ENCODE measurements around the gene GATC.

The GATC gene

DNA sequence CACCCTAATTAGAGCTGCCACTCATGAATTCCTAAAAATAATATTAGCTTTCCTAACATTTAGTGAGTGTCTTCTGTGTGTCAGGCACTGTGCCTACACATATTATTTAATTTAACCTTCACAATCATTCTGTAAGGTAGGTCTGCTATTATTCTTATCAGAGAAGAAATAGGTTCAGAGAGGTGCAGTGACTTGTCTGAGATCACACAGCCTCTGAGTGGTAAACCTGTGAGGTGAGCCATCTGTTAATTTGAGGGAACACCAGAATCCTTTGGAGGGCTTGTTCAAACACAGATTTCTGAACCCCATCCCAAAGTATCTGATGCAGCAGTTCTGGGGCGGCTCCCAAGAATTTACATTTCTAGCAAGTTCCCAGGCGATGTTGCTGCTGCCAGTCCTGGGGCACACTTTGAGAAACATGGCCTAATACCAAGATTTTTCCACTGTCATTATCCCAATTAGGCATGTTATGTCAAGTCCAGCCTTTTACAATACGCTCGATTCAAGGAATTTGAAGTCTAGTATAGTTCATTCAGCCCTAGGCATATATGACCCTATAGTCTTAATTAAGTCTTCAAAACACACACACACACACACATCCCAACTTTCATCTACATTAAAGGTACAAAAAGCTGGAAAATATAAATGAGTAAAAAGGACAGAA lies 28.2 kb upstream of the GATC start:
- TF ChIP-seq CTCF (IDR thresholded peaks at IDR 0.05; ENCODE audit: low read depth, low read length): no peak
- no peak for DNase-seq (ENCODE audit: extremely low read depth, low read depth)

DNA sequence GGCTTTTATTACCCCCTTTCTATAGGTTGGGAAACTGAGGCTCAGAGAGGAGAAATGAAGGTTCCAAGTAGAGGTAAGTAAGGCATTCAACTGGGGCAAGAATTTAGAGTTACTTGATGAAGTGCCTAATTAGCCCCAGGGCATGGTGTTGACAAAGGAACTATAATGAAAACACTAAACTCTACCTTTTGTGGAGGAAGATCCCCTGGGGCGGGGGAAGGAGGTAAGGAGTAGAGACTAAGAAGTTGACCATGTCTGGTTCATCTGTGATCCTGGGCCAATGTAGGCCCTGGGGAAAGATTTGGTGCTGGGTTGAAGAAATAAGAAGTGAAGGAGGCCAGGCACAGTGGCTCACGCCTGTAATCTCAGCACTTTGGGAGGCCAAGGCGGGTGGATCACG lies 24.5 kb upstream of the GATC start:
- no peak for DNase-seq (ENCODE audit: extremely low read depth, low read depth)
- no peak for TF ChIP-seq CTCF (IDR thresholded peaks at IDR 0.05; ENCODE audit: low read depth, low read length)

DNA sequence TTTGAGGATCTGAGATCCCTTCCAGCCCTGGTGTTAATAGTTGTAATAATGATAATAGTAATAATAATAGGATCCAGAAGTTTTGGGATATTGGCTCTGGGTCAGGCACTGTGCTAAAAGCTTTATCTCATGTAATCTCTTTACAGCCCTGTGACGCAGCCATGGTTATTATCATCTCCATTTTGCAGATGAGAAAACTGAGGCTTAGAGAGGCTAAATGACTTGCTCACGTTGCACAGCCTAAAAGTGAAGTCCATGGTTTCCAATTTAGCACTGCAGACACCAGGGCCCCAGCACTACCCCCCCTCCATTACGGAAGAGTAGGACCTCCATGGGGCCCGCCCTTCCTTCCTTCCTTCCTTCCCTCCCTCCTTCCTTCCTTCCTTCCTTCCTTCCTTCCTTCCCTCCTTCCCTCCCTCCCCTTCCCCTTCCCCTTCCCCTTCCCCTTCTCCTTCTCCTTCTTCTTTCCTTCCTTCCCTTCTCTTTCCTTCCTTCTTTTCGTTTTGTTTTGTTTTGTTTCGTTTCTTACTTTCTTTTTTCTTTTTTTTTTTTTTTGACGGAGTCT lies 23.3 kb upstream of the GATC start:
- TF ChIP-seq CTCF (IDR thresholded peaks at IDR 0.05; ENCODE audit: low read depth, low read length): no peak
- DNase-seq (ENCODE audit: extremely low read depth, low read depth): no peak

GRCh38 chr12:120425797-120426196 lies 20.4 kb upstream of the GATC start:
- DNase-seq (ENCODE audit: extremely low read depth, low read depth): no peak
- no peak for TF ChIP-seq CTCF (IDR thresholded peaks at IDR 0.05; ENCODE audit: low read depth, low read length)

GRCh38 chr12:120428597-120429229 lies 17.5 kb upstream of the GATC start:
- no peak for DNase-seq (ENCODE audit: extremely low read depth, low read depth)
- TF ChIP-seq CTCF (IDR thresholded peaks at IDR 0.05; ENCODE audit: low read depth, low read length): no peak

DNA sequence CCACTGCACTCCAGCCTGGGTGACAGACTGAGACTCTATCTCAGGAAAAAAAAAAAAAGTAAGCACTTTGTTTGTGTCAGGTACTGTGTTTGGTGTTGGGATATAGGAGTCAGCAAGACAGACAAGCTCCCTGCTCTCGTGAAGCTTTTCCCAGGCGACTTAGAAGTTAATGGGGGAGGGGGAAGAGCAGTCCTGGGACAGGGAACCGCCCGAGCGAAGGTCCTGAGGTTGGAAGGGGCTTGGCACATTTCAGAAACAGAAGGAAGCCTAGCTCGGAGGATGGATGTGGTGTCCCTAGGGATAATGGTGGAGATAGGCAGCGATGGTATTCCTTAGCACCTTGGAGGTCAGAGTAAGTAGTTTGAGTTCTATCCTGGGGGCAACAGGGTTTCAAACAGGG lies 16.9 kb upstream of the GATC start:
- no peak for DNase-seq (ENCODE audit: extremely low read depth, low read depth)
- TF ChIP-seq CTCF (IDR thresholded peaks at IDR 0.05; ENCODE audit: low read depth, low read length): no peak

DNA sequence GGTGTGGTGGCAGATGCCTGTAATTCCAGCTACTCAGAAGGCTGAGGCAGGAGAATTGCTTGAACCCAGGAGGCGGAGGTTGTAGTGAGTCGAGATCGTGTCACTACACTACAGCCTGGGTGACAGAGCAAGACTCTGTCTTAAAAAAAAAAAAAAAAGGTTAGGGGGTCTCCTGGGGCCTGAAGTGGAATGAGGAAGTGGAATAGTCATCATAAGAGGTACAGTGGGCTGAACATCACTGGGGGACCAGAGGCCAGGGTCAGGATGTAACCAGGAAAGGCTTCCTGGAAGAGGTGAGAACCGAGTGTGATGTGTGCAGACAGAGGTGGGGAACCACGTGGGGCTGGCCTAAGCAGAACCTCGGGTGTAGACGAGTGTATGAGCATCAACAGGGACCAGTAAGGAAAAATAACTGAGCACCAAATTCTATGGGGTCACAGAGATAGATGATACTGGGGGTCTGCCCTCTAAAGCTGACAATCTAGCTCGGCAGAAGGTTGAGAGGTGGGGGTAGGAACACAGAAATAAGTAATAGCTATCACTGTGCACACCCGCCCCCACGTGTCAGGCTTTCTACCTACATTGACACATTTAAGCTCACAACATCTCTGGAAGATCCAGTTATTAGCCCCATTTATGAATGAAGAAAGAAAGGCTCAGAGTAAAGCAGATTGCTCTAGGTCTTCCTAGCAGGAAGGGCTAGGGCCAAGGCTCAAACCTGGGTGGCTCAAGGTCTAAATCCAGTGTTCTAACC lies 13.3 kb upstream of the GATC start:
- no peak for DNase-seq (ENCODE audit: extremely low read depth, low read depth)
- no peak for TF ChIP-seq CTCF (IDR thresholded peaks at IDR 0.05; ENCODE audit: low read depth, low read length)

Data from AG09319 (cell line).